WI38 (cell line): ENCODE data around the gene FRYL.
"Not testable (repeated sequence)": the region's sequence is repeated elsewhere in the genome, so short reads cannot be mapped to it uniquely, and the experiment has no call there.

Experiments used
- H3K4me3 ChIP-seq: 2 replicates; pipeline ENCODE4 v1.5.1; 2011; ENCODE audit warnings: low read depth, mild to moderate bottlenecking, control low read depth, low read length
- CTCF ChIP-seq: IDR thresholded peaks from 2 replicates; pipeline ENCODE4 v1.5.1; 2012; ENCODE audit warnings: low read depth, mild to moderate bottlenecking, control low read depth, low read length

The FRYL gene

GRCh38 chr4:48755281-48755680 lies 24.8 kb downstream of the FRYL start:
- H3K4me3 ChIP-seq: no peak overlapping the region
- TF ChIP-seq CTCF: no peak

DNA sequence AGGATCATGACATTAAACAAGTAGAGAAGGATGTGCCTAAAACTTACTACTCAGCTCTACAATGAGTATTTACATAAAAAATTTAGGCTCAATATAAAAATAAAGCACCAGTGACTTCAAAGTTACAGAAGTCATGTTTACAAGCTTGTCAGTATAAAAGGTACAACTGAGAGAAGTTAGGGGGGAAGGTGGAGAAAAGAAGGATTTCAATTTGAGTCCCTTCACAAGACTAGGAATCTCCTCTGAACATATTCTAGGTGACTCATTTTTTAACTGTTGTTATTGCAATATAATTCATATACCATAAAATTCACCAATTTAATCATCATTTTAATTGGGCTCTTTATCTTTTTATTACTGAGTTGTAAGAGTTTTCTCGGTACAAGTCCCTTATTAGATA lies 26.9 kb downstream of the FRYL start:
- no peak overlapping the region for H3K4me3 ChIP-seq
- TF ChIP-seq CTCF: no peak

GRCh38 chr4:48752726-48753125 lies 27.4 kb downstream of the FRYL start:
- H3K4me3 ChIP-seq: no peak overlapping the region
- TF ChIP-seq CTCF: no peak

GRCh38 chr4:48752246-48752645 lies 27.8 kb downstream of the FRYL start:
- no peak for TF ChIP-seq CTCF

GRCh38 chr4:48748949-48749596 lies 31.0 kb downstream of the FRYL start:
- H3K4me3 ChIP-seq: no peak overlapping the region
- TF ChIP-seq CTCF: no peak

More at GRCh38 chr4:48752246-48752645, 27.8 kb downstream of the FRYL start:
- H3K4me3 ChIP-seq: no peak overlapping the region

- TF ChIP-seq CTCF: no peak
- no peak overlapping the region for H3K4me3 ChIP-seq
These were observed 33.3 kb downstream of the FRYL start for GRCh38 chr4:48746608-48747362.

- not testable (repeated sequence) for H3K4me3 ChIP-seq
These were observed 34.9 kb downstream of the FRYL start for GRCh38 chr4:48745223-48745622.
